Mesothelial cell of epicardium (in vitro differentiated cells): Measurements from ENCODE around the gene TNFRSF4. TPM values are rescaled to one million over a fixed set of nuclear protein-coding genes. Genes with fewer than 3 reads are reported as not detected.

Experiments used
- DNase-seq, 2 experiments: peaks; one replicate each; pipeline ENCODE4 v3.0.0; 2021; ENCODE audit warnings: low spot score in 2 of 2; ENCODE audit not compliant: unreplicated experiment in 2 of 2
- H3K27ac Mint-ChIP-seq: 2 replicates; pipeline ENCODE4 v1.8.0; 2021; ENCODE audit warnings: mixed read lengths
- H3K27me3 Mint-ChIP-seq: 2 replicates; pipeline ENCODE4 v1.8.0; 2021; ENCODE audit warnings: low read depth, mixed read lengths
- H3K36me3 Mint-ChIP-seq: 2 replicates; pipeline ENCODE4 v1.8.0; 2021; ENCODE audit warnings: mixed read lengths
- H3K4me1 Mint-ChIP-seq: 2 replicates; pipeline ENCODE4 v1.8.0; 2021; ENCODE audit warnings: mixed read lengths
- H3K4me3 Mint-ChIP-seq: 2 replicates; pipeline ENCODE4 v1.8.0; 2021; ENCODE audit warnings: mild to moderate bottlenecking, moderate library complexity, mixed read lengths
- H3K9me3 Mint-ChIP-seq: 2 replicates; pipeline ENCODE4 v1.8.0; 2021; ENCODE audit warnings: mixed read lengths
- CTCF ChIP-seq: fragments of 200-600 bp; sonication (generic); IDR thresholded peaks from one replicate; pipeline ENCODE4 v1.5.0; 2021; ENCODE audit warnings: antibody characterized with exemption; ENCODE audit not compliant: unreplicated experiment
- total RNA-seq: library from RNA; stranded (reverse); gene quantifications from 3 replicates; pipeline ENCODE4 v1.2.1, GENCODE V29; 2021

The TNFRSF4 gene
- total RNA-seq, 1 donor from 2014 or later, result 0.34 TPM

DNA sequence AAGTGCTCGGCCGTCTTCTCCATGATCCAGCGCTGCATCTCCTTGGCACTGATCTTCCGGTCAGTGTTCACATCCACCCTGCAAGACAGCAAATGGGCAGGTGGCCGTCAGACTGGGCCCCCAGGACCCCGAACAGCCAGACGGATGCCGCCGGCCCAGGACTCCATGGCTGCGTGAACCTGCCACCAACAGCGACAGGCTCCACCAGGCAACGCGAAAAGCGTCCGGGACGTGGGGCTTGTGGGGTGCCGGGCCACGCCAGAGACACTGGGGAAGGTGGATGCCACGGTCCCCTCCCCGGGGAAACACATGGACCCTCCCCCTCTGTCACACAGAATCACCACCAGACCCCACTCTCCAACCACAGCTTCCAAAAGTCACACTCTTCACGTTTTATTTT lies 9.9 kb upstream of the TNFRSF4 start:
- Mint-ChIP-seq H3K4me1 (no peaks in the 10 kb centered on the region), H3K27me3 (no peaks in the 10 kb centered on the region), H3K4me3 (no peak overlapping the region), H3K9me3 (no peaks in the 10 kb centered on the region), H3K27ac (no peak overlapping the region), H3K36me3 (peaks cover 24% of the 10 kb centered on the region)
- DNase-seq, result no peak
- TF ChIP-seq CTCF, result no peak

DNA sequence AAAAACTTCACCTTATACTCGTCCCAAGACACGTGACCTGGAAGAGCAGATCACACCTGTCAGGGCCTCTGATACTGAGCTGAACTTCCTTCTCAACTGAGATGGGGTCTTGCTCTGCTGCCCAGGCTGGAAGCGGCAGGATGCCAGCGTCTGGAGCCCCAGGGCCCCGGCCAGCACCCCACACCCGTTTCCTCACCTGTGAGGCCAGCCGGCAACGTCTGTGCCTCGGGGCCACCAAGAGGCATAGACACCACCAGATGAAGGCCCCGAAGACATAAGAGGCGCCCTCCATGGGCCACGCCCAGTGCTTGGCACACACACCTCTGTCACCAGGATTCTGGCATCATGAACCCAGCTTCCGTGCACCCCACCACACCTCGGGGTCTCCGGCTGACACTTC lies 9.4 kb upstream of the TNFRSF4 start:
- Mint-ChIP-seq H3K27ac (no peak overlapping the region), H3K9me3 (no peaks in the 10 kb centered on the region), H3K4me3 (no peak overlapping the region), H3K27me3 (no peaks in the 10 kb centered on the region), H3K36me3 (peaks cover 26% of the 10 kb centered on the region), H3K4me1 (no peaks in the 10 kb centered on the region)
- no peak for TF ChIP-seq CTCF
- DNase-seq, result no peak

DNA sequence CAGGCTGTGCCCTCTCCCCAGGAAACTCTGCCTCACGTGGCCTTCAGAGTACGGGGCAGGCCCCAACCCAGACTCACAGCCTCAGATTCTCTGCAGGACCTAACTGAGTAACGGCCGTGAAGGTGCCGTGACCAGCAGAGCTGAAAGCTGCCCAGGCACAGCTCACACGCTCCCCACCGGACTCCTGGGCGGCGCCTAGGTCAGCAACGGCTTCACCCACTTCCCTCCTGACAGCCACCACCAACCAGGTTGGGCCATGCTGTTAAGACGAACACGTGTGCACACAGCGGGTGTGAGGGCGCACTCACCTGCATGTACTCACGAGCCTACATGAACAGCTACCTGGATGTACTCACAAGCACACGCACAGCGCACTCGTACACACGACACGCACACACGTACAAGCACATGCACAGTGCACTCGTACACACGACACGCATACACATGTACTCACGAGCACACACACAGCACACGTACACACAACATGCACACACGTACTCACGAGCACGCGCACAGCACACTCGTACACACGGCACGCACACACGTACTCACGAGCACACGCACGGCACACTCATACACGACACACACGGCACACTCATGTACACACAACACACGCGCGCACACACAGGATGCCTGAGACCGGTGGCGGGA lies 8.7 kb upstream of the TNFRSF4 start:
- TF ChIP-seq CTCF, result no peak
- Mint-ChIP-seq H3K4me3 (no peak overlapping the region), H3K27ac (no peak overlapping the region), H3K9me3 (no peaks in the 10 kb centered on the region), H3K4me1 (no peaks in the 10 kb centered on the region), H3K36me3 (peaks cover 27% of the 10 kb centered on the region), H3K27me3 (no peaks in the 10 kb centered on the region)
- DNase-seq, result no peak

- Mint-ChIP-seq H3K9me3 (no peaks in the 10 kb centered on the region), H3K27me3 (no peaks in the 10 kb centered on the region), H3K27ac (no peak overlapping the region), H3K4me1 (no peaks in the 10 kb centered on the region), H3K4me3 (no peak overlapping the region), H3K36me3 (peaks cover 27% of the 10 kb centered on the region)
- no peak for DNase-seq
- TF ChIP-seq CTCF, result no peak
Measured at GRCh38 chr1:1221887-1222574, 8.1 kb upstream of the TNFRSF4 start.

GRCh38 chr1:1220197-1220596 lies 6.2 kb upstream of the TNFRSF4 start:
- no peak for DNase-seq
- no peak overlapping the region for H3K27ac Mint-ChIP-seq
- no peaks in the 10 kb centered on the region for H3K4me1 Mint-ChIP-seq
- H3K36me3 Mint-ChIP-seq, result peaks cover 26% of the 10 kb centered on the region
- H3K4me3 Mint-ChIP-seq, result no peak overlapping the region
- no peaks in the 10 kb centered on the region for H3K9me3 Mint-ChIP-seq
- no peak for TF ChIP-seq CTCF
- no peaks in the 10 kb centered on the region for H3K27me3 Mint-ChIP-seq
